HL-60 (cell line): ENCODE results near the gene ZNF821.

Experiments
- DNase-seq, 2 experiments: peaks; one replicate each; pipeline ENCODE4 v3.0.0-alpha.2; 2010 to 2020; ENCODE audit warnings: low read depth in 1 of 2, low spot score in 1 of 2
- H3K27ac ChIP-seq: fragments of 250-450 bp; sonication (Bioruptor Pico); replicated peaks from 2 replicates; pipeline ENCODE4 v1.5.1; 2020; ENCODE audit warnings: mild to moderate bottlenecking, moderate library complexity
- H3K27me3 ChIP-seq: fragments of 250-450 bp; sonication (Bioruptor Pico); 2 replicates; pipeline ENCODE4 v1.5.1; 2021; ENCODE audit warnings: mild to moderate bottlenecking, moderate library complexity; ENCODE audit not compliant: insufficient read depth, poor library complexity, severe bottlenecking
- H3K4me3 ChIP-seq: replicated peaks from 2 replicates; pipeline ENCODE4 v1.5.1; 2011; ENCODE audit warnings: mild to moderate bottlenecking, control low read depth, low read length; ENCODE audit not compliant: insufficient read depth
- CTCF ChIP-seq: IDR thresholded peaks from one replicate; pipeline ENCODE4 v1.5.1; 2011; ENCODE audit warnings: low read length, control low read depth, inconsistent platforms; ENCODE audit not compliant: insufficient read depth
- GABPA ChIP-seq: IDR thresholded peaks from 2 replicates; pipeline ENCODE4 v1.6.1; 2012; ENCODE audit warnings: low read depth
- POLR2AphosphoS5 ChIP-seq: IDR thresholded peaks from 2 replicates; pipeline ENCODE4 v1.6.1; 2012; ENCODE audit warnings: low read depth
- SPI1 ChIP-seq: IDR thresholded peaks from 2 replicates; pipeline ENCODE4 v1.6.1; 2012; ENCODE audit warnings: low read depth, mild to moderate bottlenecking, borderline replicate concordance
- TF ChIP-seq, protein P1 (sequence below): IDR thresholded peaks from 2 replicates; pipeline ENCODE4 v1.6.1; 2012; ENCODE audit warnings: low read depth; ENCODE audit not compliant: insufficient replicate concordance

The ZNF821 gene

DNA sequence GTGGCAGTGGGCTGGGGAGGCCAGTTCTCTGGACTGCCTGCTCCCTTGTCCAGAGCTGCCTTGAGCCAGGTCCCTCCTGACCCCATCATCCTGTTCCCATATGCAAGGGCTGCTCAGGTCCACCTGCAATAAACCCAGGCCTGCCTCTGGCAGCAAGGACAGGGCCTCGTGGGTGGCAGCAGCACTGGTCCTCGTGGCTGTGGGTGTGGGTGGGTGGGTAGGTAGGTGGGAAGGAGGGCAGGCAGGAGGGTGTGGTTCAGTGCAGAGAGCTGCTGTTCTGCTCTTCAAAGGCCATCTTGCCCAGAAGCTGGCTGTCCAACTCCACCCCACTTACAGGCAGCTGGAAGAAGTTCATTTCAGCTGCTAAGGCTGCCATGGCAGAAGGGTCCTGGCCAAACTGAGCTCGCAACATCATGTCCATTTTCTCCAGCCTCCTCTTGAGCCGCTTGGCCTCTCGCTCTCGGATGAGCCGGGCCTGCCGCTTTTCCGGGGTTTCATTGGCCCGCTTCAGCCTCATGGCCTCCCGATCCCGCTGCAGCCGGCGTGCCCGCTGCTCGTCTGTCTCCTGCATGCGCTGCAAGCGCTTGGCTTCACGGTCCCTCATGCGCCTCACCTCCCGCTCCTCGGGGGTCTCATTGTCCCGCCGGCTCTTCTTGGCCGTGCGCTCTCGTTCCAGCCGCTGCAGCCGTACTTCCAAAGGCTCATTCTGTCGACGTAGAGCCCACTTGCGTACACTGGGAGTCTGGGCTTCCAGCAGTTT is 24.0 kb downstream of the ZNF821 start:
- no peak overlapping the region for H3K4me3 ChIP-seq
- no peak for DNase-seq
- H3K27me3 ChIP-seq, result no peaks in the 10 kb centered on the region
- TF ChIP-seq GABPA (no peak), POLR2AphosphoS5 (no peak), SPI1 (no peak), CTCF (no peak)
- TF ChIP-seq, protein P1, sequence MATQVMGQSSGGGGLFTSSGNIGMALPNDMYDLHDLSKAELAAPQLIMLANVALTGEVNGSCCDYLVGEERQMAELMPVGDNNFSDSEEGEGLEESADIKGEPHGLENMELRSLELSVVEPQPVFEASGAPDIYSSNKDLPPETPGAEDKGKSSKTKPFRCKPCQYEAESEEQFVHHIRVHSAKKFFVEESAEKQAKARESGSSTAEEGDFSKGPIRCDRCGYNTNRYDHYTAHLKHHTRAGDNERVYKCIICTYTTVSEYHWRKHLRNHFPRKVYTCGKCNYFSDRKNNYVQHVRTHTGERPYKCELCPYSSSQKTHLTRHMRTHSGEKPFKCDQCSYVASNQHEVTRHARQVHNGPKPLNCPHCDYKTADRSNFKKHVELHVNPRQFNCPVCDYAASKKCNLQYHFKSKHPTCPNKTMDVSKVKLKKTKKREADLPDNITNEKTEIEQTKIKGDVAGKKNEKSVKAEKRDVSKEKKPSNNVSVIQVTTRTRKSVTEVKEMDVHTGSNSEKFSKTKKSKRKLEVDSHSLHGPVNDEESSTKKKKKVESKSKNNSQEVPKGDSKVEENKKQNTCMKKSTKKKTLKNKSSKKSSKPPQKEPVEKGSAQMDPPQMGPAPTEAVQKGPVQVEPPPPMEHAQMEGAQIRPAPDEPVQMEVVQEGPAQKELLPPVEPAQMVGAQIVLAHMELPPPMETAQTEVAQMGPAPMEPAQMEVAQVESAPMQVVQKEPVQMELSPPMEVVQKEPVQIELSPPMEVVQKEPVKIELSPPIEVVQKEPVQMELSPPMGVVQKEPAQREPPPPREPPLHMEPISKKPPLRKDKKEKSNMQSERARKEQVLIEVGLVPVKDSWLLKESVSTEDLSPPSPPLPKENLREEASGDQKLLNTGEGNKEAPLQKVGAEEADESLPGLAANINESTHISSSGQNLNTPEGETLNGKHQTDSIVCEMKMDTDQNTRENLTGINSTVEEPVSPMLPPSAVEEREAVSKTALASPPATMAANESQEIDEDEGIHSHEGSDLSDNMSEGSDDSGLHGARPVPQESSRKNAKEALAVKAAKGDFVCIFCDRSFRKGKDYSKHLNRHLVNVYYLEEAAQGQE, result no peak
- H3K27ac ChIP-seq, result no peak overlapping the region

DNA sequence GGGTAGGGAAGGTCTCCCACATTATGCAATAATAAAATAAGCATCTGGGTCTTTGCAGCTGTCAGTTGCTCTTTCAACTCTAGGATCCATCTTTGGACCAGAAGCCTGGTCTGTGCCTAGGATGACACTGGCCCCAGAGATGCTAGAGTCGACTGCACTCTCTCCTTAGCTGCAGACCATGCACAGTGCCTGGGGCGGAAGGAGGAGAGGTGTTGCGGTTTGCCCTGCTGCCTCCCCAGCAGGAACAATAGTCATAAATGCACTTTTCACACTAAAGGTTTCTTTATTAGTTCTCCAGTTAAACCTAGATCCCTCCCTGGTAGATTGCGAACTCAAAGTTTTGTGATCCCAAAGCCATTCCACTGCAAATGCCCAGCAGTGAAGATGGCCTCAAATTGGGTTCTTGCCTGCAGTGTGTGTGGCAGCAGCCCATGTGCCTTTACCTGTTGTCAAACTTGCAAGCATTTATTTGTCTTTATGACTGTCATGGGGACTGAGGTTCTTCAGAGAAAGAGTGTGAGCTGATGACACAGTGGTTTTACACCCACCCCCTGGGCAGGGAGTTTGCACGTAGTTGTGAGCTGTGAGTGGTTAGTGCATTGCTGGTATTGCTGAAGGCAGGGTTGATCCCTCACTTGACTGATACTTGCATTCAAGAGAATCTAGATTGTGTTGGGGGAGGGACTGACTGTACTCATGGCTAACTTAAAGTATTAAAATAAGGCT is 27.9 kb downstream of the ZNF821 start:
- Histone ChIP-seq H3K27me3 (no peaks in the 10 kb centered on the region), H3K4me3 (no peak overlapping the region), H3K27ac (no peak overlapping the region)
- no peak for DNase-seq
- TF ChIP-seq, protein P1, result no peak
- TF ChIP-seq CTCF, result no peak
- no peak for TF ChIP-seq POLR2AphosphoS5
- no peak for TF ChIP-seq SPI1
- no peak for TF ChIP-seq GABPA

DNA sequence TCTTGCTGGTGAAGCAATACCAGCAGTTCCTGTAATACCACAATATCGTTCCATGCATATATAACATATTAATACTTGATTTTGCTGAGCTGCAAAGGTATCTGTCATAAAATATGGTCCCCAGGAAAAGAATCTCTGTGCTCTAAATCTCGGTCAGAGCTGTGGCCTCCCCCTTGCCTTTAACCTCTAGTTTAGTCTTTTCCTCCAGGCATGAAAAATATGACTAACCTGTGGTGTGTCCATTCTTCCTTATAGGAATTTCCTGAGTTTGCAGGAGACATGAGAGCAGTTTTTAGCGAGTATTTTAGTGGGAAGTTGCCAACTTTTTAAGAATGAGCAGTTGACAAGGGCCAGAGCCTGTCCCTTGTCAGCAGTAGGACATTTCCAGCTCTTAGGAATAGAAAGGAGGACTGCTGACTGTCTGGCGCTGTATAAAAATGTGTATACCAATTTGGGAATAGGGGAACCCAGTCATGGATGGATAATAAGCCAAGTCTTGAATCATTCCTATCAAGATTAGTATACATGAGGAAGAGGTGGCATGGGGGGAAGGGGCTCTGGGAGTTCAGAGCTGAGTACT is 29.5 kb downstream of the ZNF821 start:
- H3K4me3 ChIP-seq, result no peak overlapping the region
- no peak overlapping the region for H3K27ac ChIP-seq
- no peak for DNase-seq
- no peaks in the 10 kb centered on the region for H3K27me3 ChIP-seq
- TF ChIP-seq POLR2AphosphoS5, result no peak
- TF ChIP-seq GABPA, result no peak
- TF ChIP-seq, protein P1, result no peak
- TF ChIP-seq SPI1, result no peak
- TF ChIP-seq CTCF, result no peak
